ENCODE data around the gene INO80C. TPM values are rescaled to one million over a fixed set of nuclear protein-coding genes. Genes with fewer than 3 reads are reported as not detected.

Gene INO80C
- total RNA-seq, 3 donors from 2014 or later, result 5.9 to 14.7 (median 6.7) TPM

- no peak for TF ChIP-seq POLR2AphosphoS5 (IDR thresholded peaks at IDR 0.05)
- TF ChIP-seq CTCF (IDR thresholded peaks at IDR 0.05), result no peak
- no peak for TF ChIP-seq POLR2A (IDR thresholded peaks at IDR 0.05)
- Histone ChIP-seq H3K9me3 (no peaks in the 10 kb centered on the region), H3K36me3 (no peaks in the 10 kb centered on the region), H3K27me3 (no peaks in the 10 kb centered on the region), H3K4me1 (peaks cover 0 to 8% of the 10 kb centered on the region in 2 donors), H3K27ac (no peak overlapping the region), H3K4me3 (peak overlapping the region in 1 of 3 donors; percentile 81)
- intact Hi-C loops (cut with DNase I; ENCODE audit: low total_unique reads), result loop anchor here (5.0 kb wide), 1 partner anchor 263 kb away; no protein-coding TSS in a partner anchor
- no peak for DNase-seq (ENCODE audit: low spot score in 2 of 2)
Measured at GRCh38 chr18:35495536-35496314, 2.0 kb downstream of the INO80C start.

GRCh38 chr18:35494251-35495220 lies 3.2 kb downstream of the INO80C start:
- no peaks in the 10 kb centered on the region for H3K27me3 ChIP-seq
- TF ChIP-seq POLR2A (IDR thresholded peaks at IDR 0.05), result no peak
- TF ChIP-seq POLR2AphosphoS5 (IDR thresholded peaks at IDR 0.05), result no peak
- TF ChIP-seq CTCF (IDR thresholded peaks at IDR 0.05), result no peak
- H3K36me3 ChIP-seq, result no peaks in the 10 kb centered on the region
- intact Hi-C loops (cut with DNase I; ENCODE audit: low total_unique reads), result loop anchor here (5.0 kb wide), 1 partner anchor 262 kb away; no protein-coding TSS in a partner anchor
- peaks cover 0 to 8% of the 10 kb centered on the region in 2 donors for H3K4me1 ChIP-seq
- DNase-seq (ENCODE audit: low spot score in 2 of 2), result no peak
- H3K27ac ChIP-seq, result no peak overlapping the region
- no peak overlapping the region for H3K4me3 ChIP-seq
- H3K9me3 ChIP-seq, result no peaks in the 10 kb centered on the region

GRCh38 chr18:35491700-35492077 lies 6.1 kb downstream of the INO80C start:
- DNase-seq (ENCODE audit: low spot score in 2 of 2), result no peak
- Histone ChIP-seq H3K36me3 (no peaks in the 10 kb centered on the region), H3K4me3 (no peak overlapping the region), H3K4me1 (peaks cover 0 to 6% of the 10 kb centered on the region in 2 donors), H3K9me3 (no peaks in the 10 kb centered on the region), H3K27me3 (no peaks in the 10 kb centered on the region), H3K27ac (no peak overlapping the region)
- TF ChIP-seq POLR2A (IDR thresholded peaks at IDR 0.05), result no peak
- TF ChIP-seq CTCF (IDR thresholded peaks at IDR 0.05), result no peak
- no peak for TF ChIP-seq POLR2AphosphoS5 (IDR thresholded peaks at IDR 0.05)
- intact Hi-C loops (cut with DNase I; ENCODE audit: low total_unique reads), result no loop called here

GRCh38 chr18:35490894-35491699 lies 6.7 kb downstream of the INO80C start:
- TF ChIP-seq CTCF (IDR thresholded peaks at IDR 0.05), result no peak
- TF ChIP-seq POLR2AphosphoS5 (IDR thresholded peaks at IDR 0.05), result no peak
- no peak for TF ChIP-seq POLR2A (IDR thresholded peaks at IDR 0.05)
- Histone ChIP-seq H3K4me3 (no peak overlapping the region), H3K27ac (no peak overlapping the region), H3K9me3 (no peaks in the 10 kb centered on the region), H3K36me3 (no peaks in the 10 kb centered on the region), H3K27me3 (no peaks in the 10 kb centered on the region), H3K4me1 (no peaks in the 10 kb centered on the region)
- no peak for DNase-seq (ENCODE audit: low spot score in 2 of 2)
- intact Hi-C loops (cut with DNase I; ENCODE audit: low total_unique reads), result no loop called here
